SK-N-DZ (cell line): ENCODE results near the gene TPP1.

Experiments used
- DNase-seq: peaks from one replicate; pipeline ENCODE4 v3.0.0-alpha.2; 2015; ENCODE audit warnings: low spot score

Gene TPP1

DNA sequence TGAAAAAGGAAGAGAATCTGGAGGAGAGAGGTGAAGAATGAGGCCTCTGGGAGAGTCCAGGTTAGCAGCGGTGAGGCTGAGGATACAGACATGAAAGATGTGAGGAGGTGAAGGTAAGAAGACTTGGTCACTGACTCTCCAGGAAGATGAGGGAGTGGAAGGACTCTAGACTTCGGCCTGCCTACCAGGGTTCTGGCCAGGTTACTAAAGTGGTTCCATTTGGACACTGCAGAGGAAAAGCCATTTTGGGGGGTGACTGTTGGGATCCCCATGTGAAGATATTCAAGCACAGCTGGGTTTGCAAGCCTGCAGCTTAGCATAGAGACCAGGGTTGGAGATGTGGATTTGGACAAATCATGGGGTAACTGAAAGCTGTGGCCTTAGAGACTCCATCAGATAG, 28.6 kb upstream of the TPP1 start:
- DNase-seq, result no peak

DNA sequence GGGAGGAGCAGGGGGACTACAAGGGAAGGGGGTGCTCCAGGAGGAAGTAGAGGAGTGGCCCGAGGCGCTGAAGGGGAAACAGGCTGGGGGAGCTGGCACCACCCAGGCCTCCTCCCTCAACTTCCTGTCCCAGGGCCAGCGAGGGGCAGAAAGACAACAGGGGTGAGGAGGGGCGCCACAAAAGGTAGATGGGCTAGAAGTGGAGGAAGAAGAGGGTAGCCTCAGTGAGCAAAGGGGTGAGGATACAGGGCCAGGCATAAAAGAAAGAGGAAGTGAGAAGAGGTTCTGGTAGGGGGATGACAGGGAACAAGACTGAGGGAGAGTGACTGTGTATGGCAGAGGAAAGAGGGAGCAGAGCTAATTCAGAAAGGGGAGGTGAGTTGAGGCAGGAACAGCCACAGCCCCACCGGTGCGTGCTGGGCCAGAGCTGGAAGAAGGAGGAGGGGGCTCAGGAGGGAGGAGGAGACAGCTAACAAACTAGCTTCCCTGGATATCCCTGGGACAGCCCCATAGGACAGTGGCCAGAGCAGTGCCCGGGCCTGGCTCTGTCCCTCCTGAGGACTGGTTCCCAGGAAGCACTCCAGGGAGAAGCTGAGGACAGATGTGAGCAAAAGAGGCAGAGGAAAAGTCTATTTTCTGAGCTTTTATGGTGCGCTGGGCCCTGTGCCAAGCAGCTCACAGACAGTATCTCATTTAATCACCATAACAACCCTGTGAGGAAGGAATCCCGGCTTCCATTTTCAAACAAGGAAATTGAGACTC, 27.9 kb upstream of the TPP1 start:
- no peak for DNase-seq

DNA sequence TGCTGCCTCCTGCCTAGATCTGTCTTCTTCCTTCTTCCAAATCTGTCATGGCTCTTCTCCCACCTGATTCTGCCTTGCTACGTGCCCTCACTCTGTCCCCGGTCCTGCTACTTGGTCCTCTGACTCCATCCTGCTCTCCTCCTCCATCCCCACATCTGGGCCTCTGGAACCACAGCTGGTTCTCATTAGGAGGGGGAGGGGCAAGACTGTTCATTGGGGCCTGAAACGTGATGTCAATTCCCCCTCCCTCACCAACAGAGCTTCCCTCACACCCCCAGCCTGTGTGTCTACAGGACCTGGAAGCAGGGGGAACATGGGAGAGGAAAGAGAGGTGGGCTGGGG, 27.3 kb upstream of the TPP1 start:
- DNase-seq, result no peak

DNA sequence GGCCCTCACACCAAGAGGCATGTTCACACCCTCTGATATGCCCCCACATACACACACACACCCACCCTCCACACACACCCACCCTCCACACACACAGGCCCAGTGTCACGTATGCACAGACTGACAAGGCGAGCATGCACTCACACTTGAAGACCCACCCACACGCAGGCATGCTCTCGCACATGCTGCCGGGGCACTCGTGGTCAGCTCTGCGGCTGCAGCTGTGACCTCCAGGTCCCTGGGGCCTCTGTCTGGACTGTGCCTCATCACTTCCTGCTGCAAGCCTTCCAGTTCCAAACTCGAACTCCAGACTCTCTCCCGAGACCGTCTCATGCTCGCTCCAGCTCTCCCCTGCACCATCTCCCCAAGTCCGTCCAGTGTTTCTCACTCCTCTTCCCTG, 26.8 kb upstream of the TPP1 start:
- no peak for DNase-seq

DNA sequence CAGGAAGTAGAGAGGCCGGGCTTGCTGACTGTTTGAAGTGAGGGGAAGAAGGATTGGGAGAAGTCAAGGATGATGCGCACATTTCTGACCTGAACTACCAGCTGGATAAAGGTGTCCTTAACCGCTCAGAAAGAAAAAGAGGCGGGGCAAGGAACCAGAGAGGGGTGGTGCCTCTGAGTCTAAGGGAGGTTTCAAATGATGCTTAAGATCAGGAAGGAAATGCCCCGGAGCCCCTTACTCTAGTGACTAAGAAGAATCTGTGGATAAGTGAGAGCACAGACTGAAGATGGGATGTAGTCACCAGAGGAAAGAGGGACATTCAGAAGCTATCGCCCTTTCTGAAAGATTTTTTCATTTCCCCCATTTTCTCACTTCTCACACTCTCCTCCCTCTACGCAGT, 23.7 kb upstream of the TPP1 start:
- no peak for DNase-seq

DNA sequence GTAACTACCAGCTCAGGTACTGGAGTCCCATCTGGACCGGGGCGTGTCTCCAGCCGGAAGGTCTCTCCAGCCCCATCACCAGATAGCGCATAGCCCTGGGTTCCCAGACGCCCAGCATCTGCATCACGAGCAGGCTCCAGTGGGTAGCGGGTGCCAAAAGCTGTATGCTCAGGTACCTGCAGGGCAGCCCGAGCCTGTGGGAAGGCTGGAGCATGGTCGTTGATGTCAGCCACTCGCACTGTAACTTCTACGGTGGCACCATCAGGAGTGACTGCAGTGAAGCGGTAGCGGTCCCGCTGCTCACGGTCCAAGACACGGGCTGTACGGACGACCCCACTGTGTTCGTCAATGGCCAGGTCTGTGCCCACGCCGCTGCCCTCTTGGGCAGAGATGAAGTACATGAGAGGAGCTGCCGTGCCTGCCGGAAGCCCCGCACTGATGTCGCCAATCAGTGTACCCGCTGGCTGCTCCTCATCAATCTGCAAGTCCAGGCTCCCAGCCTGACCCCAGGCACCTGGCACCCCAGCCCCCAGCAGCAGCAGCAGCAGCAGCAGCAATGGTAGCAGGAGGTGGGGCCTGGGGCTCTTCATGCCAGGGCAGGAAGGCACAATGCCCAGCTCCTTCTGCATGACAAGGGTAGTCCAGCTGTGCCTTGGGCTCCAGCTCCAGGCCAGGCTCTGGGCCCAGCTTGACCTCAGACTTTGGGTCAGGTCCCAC, 21.9 kb upstream of the TPP1 start:
- DNase-seq, result no peak

DNA sequence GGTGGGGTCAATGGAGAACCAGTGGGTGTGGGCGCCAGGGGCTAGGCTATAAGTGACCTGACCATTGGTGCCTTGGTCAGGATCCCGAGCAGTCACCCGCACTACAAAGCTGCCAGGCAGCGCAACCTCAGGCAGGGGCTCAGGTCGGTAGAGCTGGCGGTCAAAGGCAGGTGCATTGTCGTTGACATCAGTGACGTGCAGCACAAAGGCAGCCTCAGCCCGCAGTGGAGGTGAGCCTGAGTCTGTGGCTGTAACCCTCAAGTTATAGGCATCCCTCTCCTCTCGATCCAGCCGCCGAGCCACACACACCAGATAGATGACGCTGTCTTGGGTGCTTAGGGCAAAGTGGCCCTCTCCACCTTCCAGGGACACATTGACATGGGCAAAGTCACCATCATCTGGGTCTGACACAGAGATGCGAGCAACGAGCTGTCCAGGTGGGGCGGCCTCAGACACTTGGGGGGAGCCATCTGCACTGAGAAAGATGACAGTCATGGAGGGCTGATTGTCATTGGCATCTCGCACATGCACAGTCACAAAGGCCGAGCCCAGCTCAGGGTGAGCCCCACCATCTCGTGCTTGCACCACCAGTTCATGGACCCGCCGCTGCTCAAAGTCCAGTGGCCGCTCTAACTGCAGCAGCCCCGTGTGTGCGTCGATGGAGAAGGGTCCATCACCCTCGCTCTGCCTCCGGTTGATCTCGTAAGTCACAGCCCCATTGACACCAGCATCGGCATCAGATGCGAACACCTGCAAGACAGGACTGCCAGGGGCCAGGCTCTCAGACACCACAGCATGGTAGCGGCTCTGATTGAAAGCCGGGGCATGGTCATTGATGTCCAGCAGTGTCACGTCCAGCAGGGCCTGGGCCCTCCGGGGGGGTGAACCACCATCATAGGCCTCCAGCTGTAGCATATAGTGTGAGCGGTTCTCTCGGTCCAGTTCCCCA, 21.1 kb upstream of the TPP1 start:
- DNase-seq, result no peak

DNA sequence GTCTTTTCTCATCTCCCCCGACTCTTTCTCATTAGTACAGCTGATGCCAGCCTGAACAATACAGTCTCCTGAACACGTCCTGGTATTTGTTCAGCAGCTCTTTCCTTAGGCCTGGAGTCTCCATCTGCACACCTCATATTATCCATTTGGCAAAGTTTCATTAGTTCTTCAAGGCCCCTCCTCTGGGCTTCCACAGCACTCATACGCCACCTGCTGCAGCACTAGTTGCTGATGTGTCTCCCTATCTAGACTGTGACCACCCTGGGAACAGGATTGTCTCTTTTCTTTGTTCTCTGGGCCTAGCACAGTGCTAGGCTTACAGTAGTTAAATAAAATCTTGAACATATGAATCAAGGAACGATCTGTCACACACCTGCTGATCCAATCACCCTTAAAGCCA, 19.2 kb upstream of the TPP1 start:
- no peak for DNase-seq

DNA sequence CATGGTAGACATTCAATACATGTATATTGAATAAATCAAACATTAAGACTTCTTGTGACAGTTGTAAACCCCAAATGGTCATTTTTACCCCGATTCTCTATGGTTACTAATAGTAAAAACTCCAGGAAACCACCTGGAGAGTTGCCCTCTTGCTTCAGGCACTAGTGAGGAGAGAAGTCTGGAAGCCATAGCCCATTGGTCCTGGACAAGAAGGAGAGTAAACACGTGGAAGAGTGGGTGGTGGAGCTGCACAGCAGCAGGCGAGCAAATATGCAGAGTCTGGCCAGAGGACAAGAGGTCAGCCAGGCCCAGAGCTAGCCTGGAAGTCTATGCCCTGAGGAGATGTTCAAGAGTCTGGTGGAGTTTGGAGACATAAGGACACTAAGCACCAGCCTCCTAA, 18.6 kb upstream of the TPP1 start:
- DNase-seq, result no peak

DNA sequence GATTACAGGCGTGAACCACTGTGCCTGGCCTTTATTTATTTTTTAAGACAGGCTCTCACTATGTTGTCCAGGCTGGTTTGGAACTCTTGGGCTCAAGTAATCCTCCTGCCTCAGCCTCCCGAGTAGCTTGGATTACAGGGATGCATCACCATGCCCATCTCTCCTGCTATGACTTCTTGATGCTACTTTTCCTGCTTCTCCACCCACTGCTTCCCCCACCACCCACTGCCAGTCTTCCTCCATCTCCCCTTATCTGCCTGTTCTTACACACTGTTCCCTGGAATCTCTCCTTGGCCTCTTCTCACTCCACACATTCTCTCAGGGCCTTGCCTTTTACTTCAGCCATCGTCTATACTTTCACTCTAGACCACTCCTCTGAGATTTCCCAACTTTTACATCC, 17.3 kb upstream of the TPP1 start:
- no peak for DNase-seq

DNA sequence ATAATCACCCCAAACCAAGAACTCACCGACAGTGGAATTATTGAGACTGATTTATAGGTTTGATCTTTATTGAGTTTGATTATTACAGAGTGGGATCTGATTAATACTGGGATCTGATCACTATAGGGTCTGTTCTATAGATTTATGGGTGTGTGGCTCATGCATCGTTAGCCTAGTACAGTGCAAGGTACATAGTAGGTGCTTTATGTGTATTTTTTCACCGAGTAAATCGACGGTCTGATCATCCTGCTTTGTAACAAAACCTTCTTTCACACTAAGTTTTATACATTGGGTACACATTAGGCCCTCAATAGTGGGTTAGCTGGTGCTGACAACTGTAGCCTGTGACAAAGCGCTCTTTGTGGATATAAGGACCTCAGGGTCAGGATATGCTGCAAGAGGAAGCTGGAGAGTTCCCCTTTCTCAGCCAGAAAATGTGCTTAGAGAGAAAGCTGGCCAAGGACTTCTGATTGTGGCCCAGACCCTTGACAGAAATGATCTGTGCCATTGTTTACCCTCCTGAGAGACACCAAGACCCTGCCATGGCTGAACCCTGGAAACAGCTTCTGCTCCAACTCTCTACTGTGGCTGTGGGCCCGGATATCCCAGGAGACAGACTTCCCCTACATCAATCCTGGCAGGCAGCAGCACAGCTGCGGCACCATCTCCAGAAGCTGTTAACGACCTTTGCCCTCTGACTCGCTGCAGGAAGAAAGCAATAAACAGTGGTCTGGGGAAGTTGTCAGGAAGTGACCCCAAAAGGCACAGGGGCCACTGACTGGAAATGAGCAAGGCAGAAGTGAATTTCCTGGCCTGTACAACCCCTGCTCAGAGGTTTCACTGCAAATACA, 16.1 kb upstream of the TPP1 start:
- DNase-seq, result no peak

DNA sequence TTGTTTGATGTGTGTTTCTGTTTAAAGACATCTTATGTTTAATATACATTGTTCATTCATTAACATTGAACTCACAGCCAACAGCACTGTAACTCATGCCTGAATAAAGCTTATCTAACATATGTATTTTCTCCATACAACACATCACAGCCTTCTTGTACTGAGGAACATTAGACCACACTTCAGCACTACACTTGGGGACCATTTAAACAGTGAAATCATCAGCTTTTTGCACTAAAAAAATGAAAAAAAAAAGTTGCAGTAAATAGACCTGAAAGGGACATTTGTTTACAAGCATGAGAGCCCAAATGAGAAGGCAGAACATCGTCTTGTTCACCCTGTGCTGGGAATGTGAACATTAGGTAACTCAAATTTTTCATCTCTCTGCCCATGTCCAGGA, 15.3 kb upstream of the TPP1 start:
- no peak for DNase-seq

DNA sequence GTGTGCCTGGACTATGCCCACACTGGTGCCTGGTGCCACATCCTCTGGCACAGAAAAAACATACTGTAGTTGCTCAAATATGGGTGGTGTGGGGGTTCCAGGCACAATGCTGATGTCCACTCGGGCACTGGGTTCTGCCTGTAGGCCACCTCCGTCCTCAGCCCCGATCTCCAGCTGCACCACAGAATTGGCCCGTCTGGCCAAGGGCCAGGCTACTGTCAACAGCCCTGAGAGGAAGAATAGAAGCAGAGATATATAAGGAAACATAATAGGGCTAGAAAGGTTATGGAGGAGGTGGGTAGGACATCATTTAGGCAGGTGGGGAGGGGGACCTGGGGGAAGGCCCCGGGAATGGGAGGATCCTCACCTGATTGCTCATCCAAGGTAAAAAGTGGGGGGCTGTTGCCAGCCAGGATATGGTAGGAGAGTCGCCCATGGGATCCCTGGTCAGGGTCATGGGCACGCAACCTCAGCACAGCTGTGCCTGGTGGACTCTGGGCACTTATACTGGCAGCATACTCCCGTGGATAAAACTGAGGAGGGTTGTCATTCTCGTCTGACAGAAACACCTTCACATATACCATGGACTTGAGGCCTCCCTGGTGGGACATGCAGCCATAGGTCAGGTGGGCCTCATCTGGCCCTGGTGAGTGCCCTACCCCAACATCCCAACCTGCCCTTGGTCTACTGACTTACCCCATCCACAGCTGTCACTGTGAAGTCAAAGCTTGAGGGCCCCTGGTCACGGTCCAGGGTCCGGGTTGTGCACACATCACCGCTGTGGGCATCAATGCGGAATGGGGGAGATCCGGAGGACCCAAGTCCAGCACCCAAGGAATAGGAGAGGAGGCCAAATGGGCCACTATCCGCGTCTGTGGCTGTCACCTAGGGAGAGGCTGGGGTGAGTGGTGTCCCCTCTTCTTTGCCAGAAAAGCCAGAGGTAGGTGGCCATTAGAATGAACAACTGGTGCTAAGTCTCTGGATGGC, 14.5 kb upstream of the TPP1 start:
- DNase-seq, result no peak

DNA sequence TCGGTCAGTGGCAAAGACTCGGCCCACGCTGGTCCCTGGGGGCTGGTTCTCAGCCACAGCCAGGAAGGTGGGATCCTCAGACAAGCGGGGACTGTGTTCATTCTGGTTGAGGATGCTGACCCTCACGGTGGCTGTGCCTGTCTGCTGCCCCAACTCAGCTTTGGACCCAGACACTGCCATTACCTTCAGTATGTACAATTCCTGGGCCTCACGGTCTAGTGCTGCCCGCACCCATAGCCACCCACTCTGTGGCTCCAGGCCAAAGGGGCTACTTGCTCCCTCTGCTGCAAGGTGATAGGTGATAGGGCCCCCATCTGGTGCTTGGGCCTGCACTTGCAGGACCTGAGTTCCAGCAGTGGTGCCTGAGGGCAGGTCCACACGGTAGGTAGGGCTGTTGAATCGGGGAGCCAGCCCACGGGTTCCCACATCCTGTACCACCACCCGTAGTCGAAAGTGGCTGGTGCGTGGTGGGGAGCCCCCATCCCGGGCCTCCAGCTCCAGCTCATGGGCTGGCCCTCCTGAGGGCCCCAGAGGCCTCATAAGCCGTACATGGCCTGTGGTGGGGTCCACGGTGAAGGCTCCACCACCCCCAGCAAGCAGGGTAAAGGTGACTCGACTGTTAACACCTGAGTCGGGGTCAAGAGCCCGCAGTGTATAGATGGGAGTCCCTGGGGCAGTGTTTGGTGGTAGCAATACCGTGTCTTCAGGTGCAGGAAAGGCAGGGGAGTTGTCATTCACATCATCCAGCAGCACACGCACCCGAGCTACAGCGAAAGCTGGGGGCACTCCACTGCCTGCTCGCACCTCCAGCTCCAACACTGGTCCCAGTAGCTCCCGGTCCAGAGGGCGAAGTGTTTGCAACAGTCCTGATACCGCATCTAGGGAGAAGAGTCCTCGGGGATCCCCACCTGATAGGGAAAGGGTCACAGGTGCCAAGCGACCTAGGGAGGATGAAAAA, 13.2 kb upstream of the TPP1 start:
- no peak for DNase-seq

DNA sequence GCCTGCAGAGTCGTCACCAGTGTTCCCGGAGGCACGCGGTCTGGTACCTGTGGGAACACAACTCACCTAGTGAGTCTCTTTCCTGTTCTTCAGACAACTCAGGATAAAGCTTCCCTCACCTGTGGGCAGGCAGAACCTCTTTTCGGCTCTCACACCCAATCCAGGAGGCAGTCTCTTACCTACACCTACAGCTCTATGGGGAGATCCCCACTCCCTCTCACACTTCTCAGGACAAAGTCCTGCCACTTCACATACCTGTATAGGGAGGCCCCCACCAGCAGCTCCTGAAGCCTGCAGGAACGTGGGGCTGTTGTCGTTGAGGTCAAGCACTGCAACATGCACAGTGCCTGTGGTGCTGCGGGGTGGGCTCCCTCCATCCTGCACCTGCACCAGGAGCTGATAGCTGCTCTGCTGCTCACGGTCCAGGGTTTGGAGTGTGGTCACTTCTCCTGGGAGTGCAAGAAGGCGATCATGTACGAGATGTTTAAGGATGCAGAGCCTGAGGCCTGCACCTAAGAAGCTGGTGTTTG, 12.2 kb upstream of the TPP1 start:
- DNase-seq, result no peak

DNA sequence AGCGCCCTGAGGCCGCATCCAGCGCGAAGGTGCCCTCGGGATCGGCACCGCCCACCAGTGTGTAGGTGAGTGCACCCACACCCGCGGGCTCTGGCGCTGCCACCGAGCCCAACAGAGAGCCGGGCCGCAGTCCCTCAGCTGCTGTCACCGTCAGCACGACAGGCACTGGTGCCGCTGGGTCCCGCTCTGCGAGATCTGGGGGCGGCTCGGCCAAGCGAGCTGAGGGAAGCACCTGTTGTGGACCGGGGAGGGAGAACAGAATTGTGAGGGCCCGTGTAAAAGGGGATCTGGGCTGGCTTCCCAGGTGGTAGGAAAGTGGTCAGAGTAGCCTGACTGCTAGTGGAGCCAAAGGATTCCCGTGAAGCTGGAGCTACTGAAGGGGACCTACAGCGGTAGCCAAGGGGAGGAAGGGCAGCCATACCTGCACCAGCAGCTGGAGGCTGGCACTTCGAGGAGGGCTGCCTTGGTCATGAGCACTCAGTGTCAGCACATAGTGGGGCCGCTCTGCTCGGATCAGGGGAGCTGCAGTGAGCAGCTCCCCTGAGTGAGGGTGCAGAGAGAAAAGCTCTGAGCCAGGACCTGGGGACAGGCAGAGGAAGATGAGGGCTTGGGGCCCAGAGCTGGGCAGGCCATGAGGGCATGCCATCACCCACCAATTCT, 11.5 kb upstream of the TPP1 start:
- no peak for DNase-seq

DNA sequence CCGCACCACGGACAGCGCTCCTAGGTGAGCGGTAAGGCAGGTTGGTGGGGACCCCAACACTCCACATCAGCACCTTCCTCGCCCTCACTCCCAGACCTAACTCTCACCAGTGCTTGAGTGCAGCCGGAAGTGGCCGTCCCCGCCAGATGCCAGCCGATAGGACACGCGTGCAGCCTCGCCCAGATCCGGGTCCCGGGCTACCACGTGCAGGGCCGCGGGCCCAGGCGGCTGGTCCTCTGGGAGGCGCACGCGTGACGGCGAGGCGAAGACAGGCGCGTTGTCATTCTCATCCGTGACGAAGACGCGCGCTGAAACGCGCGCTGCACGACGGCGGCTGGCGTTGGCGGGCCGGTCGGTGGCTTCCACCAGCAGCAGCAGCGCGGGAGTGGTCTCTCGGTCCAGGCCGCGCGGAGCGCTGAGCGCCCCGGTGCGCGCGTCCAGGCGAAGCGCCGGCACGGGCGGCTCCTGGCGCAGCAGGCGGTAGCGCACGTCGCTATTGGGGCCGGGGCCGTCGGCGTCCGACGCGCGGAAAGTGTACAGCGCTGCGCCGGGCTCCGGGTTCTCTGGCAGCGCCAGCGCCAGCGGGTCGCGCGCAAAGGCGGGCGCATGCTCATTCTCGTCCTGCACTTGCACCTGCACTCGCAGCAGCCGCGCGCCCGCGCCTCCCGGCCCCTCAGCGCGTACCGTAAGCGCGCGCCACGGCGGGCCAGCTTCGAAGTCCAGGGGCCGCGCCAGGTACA, 10.8 kb upstream of the TPP1 start:
- no peak for DNase-seq

DNA sequence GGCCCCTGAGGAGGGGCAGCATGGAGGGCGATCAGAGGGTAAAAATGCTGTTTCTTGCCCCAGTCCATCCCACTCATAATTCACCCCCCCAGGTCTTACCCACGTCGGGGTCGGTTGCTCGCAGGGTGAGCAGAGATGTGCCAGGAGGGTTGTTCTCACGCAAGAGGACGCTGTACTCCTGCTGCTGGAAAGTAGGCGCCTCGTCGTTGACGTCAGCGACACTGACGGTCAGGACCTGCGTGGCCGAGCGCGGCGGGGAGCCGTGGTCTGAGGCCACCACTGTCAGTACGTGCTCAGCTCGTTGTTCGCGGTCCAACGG, 10.3 kb upstream of the TPP1 start:
- no peak for DNase-seq
